RPMI7951 (cell line): ENCODE measurements around the gene LRPAP1. TPM values are rescaled to one million over a fixed set of nuclear protein-coding genes. Genes with fewer than 3 reads are reported as not detected.
"Not testable (repeated sequence)": the region's sequence is repeated elsewhere in the genome, so short reads cannot be mapped to it uniquely, and the experiment has no call there.

Source experiments
- DNase-seq: peaks from one replicate; pipeline ENCODE4 v3.0.0-alpha.2; 2012; ENCODE audit warnings: low read depth
- total RNA-seq: library from RNA; depleted of rRNA; stranded (reverse); fragments of >200 nt; shearing (Covaris generic); gene quantifications from 2 replicates; pipeline ENCODE4 v1.2.3, GENCODE V29; 2014

The LRPAP1 gene
- total RNA-seq, 1 experiment from 2014 or later: 50.0 TPM

GRCh38 chr4:3519468-3520264 is 12.6 kb downstream of the LRPAP1 start:
- no peak for DNase-seq

- DNase-seq: no peak
Measured at GRCh38 chr4:3518941-3519340, 13.3 kb downstream of the LRPAP1 start.

GRCh38 chr4:3518511-3518880 is 13.7 kb downstream of the LRPAP1 start:
- DNase-seq: no peak

- DNase-seq: no peak
Measured at GRCh38 chr4:3517731-3518510, 14.3 kb downstream of the LRPAP1 start.

GRCh38 chr4:3516836-3517730 is 15.1 kb downstream of the LRPAP1 start:
- DNase-seq: no peak

GRCh38 chr4:3516061-3516835 is 16.0 kb downstream of the LRPAP1 start:
- DNase-seq: no peak

DNA sequence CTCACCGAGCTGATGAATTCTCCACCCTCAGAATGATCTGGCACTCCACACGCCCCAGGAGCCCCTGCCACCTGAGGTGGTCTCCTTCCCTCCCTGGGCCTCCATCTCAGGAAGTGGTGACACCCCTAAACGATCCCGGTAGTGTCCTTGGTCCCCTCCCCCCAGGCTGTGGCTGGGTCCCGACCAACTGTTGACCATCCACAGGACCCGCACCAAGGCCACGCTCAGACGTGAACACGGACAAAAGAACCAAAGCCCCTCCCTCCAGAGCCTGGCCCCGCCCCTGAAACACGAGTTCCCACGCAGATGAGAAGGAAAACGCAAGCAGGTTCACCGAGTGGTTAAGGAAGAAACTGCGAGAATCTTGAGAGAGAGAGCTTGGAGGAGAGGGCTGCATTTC is 16.6 kb downstream of the LRPAP1 start:
- DNase-seq: no peak

- DNase-seq: no peak
Measured at GRCh38 chr4:3514806-3515501, 17.3 kb downstream of the LRPAP1 start.

GRCh38 chr4:3514221-3514780 is 17.9 kb downstream of the LRPAP1 start:
- no peak for DNase-seq

DNA sequence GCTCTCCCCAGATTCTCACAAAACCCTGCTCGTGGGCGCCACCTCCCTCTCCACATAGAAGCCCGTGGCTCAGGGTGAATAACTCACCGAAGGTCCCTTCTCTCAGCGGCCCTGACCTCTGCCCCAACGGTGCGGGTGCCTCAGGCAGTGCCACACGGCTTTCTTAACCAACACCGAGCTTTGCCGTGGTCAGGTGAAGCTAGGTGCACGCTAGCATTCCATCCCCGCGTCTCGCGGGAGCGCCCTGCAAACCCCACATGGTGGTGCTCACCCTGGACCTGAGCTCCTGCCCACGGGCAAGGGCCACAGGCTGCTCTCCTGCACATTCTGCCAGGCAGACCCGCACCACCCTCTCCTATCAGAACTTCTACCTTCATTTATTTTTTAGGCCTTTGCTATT is 18.4 kb downstream of the LRPAP1 start:
- no peak for DNase-seq

GRCh38 chr4:3512719-3513118 is 19.5 kb downstream of the LRPAP1 start:
- no peak for DNase-seq

GRCh38 chr4:3512279-3512678 is 19.9 kb downstream of the LRPAP1 start:
- no peak for DNase-seq

DNA sequence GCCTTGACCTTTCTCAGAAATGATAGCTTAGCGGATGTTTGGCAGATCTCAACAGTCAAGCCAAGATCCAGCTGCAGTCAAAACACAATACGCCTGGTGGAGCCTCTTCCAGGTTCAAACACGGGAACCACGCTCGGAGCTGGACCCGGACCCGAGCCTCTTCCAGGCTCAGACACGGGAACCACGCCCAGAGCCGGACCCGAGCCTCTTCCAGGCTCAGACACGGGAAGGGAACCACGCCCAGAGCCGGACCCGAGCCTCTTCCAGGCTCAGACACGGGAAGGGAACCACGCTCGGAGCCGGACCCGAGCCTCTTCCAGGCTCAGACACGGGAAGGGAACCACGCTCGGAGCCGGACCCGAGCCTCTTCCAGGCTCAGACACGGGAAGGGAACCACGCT is 20.6 kb downstream of the LRPAP1 start:
- DNase-seq: not testable (repeated sequence)

- DNase-seq: no peak
Measured at GRCh38 chr4:3511187-3511586, 21.0 kb downstream of the LRPAP1 start.

- no peak for DNase-seq
Measured at GRCh38 chr4:3510481-3510880, 21.7 kb downstream of the LRPAP1 start.

GRCh38 chr4:3508542-3508941 is 23.7 kb downstream of the LRPAP1 start:
- no peak for DNase-seq

GRCh38 chr4:3505231-3505630 is 27.0 kb downstream of the LRPAP1 start:
- no peak for DNase-seq

GRCh38 chr4:3502941-3503936 is 29.0 kb downstream of the LRPAP1 start:
- DNase-seq: no peak

GRCh38 chr4:3501825-3502425 is 30.3 kb downstream of the LRPAP1 start:
- no peak for DNase-seq
